GM21526 (cell line): Measurements from ENCODE around the gene CCDC69.

ENCODE experiments used
- ATAC-seq: cut with Tn5 transposase; IDR thresholded peaks from one replicate; pipeline ENCODE4 v1.9.1; 2021; ENCODE audit warnings: moderate library complexity; ENCODE audit not compliant: unreplicated experiment, low FRiP score

The CCDC69 gene

GRCh38 chr5:151150471-151151262 is 73.2 kb downstream of the CCDC69 start:
- peak; percentile 45 for ATAC-seq

GRCh38 chr5:151148583-151148982 is 75.3 kb downstream of the CCDC69 start:
- ATAC-seq: no peak

- ATAC-seq: no peak
These were observed 76.9 kb downstream of the CCDC69 start for GRCh38 chr5:151147033-151147432.

- ATAC-seq: no peak
These were observed 77.8 kb downstream of the CCDC69 start for GRCh38 chr5:151146061-151146460.

GRCh38 chr5:151144922-151145321 is 79.0 kb downstream of the CCDC69 start:
- no peak for ATAC-seq

- ATAC-seq: no peak
These were observed 79.6 kb downstream of the CCDC69 start for GRCh38 chr5:151144275-151144674.

GRCh38 chr5:151143645-151144044 is 80.2 kb downstream of the CCDC69 start:
- no peak for ATAC-seq

GRCh38 chr5:151142933-151143332 is 81.0 kb downstream of the CCDC69 start:
- no peak for ATAC-seq

GRCh38 chr5:151141535-151141934 is 82.4 kb downstream of the CCDC69 start:
- ATAC-seq: peak; percentile 84

- ATAC-seq: no peak
These were observed 83.0 kb downstream of the CCDC69 start for GRCh38 chr5:151140686-151141459.

GRCh38 chr5:151139646-151140045 is 84.2 kb downstream of the CCDC69 start:
- ATAC-seq: no peak

GRCh38 chr5:151139015-151139414 is 84.9 kb downstream of the CCDC69 start:
- ATAC-seq: no peak

GRCh38 chr5:151138114-151138513 is 85.8 kb downstream of the CCDC69 start:
- ATAC-seq: no peak

GRCh38 chr5:151137067-151137825 is 86.6 kb downstream of the CCDC69 start:
- ATAC-seq: no peak

GRCh38 chr5:151134228-151134627 is 89.7 kb downstream of the CCDC69 start:
- peak; percentile 77 for ATAC-seq

- no peak for ATAC-seq
These were observed 90.9 kb downstream of the CCDC69 start for GRCh38 chr5:151132963-151133362.
